ENCODE results near the gene KMT2C.
"Not testable (repeated sequence)": the region's sequence is repeated elsewhere in the genome, so short reads cannot be mapped to it uniquely, and the experiment has no call there.

KMT2C gene

GRCh38 chr7:152435384-152436110, at the start of gene KMT2C:
Gene KMT2C, minus strand, starts transcription at chr7:152436003. Its CDS starts 217 bp downstream, at chr7:152435786.
- no peak for DNase-seq

GRCh38 chr7:152481082-152481481, 45.3 kb upstream of the KMT2C start:
- no peak for DNase-seq

GRCh38 chr7:152480664-152481063, 44.9 kb upstream of the KMT2C start:
- DNase-seq, result no peak

GRCh38 chr7:152479595-152479994, 43.8 kb upstream of the KMT2C start:
- no peak for DNase-seq

GRCh38 chr7:152478140-152478539, 42.3 kb upstream of the KMT2C start:
- no peak for DNase-seq

- DNase-seq, result no peak
Observed at GRCh38 chr7:152477079-152477478, 41.3 kb upstream of the KMT2C start.

- DNase-seq, result no peak
Observed at GRCh38 chr7:152476551-152476950, 40.7 kb upstream of the KMT2C start.

- not testable (repeated sequence) for DNase-seq
Observed at GRCh38 chr7:152471023-152471620, 35.3 kb upstream of the KMT2C start.

GRCh38 chr7:152470251-152471022, 34.6 kb upstream of the KMT2C start:
- not testable (repeated sequence) for DNase-seq

GRCh38 chr7:152469576-152469975, 33.8 kb upstream of the KMT2C start:
- DNase-seq, result not testable (repeated sequence)

GRCh38 chr7:152467225-152467624, 31.4 kb upstream of the KMT2C start:
- DNase-seq, result no peak

GRCh38 chr7:152465119-152465387, 29.2 kb upstream of the KMT2C start:
- no peak for DNase-seq

GRCh38 chr7:152464312-152465118, 28.7 kb upstream of the KMT2C start:
- DNase-seq, result peak; percentile 23 to 60

- DNase-seq, result peak; percentile 92 to 98
Observed at GRCh38 chr7:152463709-152464311, 28.0 kb upstream of the KMT2C start.

GRCh38 chr7:152462995-152463708, 27.3 kb upstream of the KMT2C start:
- DNase-seq, result peak in 1 of 2 experiments; percentile 44

GRCh38 chr7:152459724-152460251, 24.0 kb upstream of the KMT2C start:
- DNase-seq, result no peak

GRCh38 chr7:152451356-152451755, 15.6 kb upstream of the KMT2C start:
- DNase-seq, result no peak

GRCh38 chr7:152445386-152446008, 9.7 kb upstream of the KMT2C start:
- DNase-seq, result not testable (repeated sequence)

GRCh38 chr7:152443586-152443985, 7.8 kb upstream of the KMT2C start:
- DNase-seq, result no peak

- no peak for DNase-seq
Observed at GRCh38 chr7:152442330-152442835, 6.6 kb upstream of the KMT2C start.

- not testable (repeated sequence) for DNase-seq
Observed at GRCh38 chr7:152441810-152442209, 6.0 kb upstream of the KMT2C start.

Data from SW 1271 (cell line).